ENCODE measurements around the gene COL26A1. TPM values are rescaled to one million over a fixed set of nuclear protein-coding genes. Genes with fewer than 3 reads are reported as not detected.

COL26A1 gene
- total RNA-seq, 4 donors from 2014 or later: 0.20 to 0.30 (median 0.21) TPM; not detected in 1

DNA sequence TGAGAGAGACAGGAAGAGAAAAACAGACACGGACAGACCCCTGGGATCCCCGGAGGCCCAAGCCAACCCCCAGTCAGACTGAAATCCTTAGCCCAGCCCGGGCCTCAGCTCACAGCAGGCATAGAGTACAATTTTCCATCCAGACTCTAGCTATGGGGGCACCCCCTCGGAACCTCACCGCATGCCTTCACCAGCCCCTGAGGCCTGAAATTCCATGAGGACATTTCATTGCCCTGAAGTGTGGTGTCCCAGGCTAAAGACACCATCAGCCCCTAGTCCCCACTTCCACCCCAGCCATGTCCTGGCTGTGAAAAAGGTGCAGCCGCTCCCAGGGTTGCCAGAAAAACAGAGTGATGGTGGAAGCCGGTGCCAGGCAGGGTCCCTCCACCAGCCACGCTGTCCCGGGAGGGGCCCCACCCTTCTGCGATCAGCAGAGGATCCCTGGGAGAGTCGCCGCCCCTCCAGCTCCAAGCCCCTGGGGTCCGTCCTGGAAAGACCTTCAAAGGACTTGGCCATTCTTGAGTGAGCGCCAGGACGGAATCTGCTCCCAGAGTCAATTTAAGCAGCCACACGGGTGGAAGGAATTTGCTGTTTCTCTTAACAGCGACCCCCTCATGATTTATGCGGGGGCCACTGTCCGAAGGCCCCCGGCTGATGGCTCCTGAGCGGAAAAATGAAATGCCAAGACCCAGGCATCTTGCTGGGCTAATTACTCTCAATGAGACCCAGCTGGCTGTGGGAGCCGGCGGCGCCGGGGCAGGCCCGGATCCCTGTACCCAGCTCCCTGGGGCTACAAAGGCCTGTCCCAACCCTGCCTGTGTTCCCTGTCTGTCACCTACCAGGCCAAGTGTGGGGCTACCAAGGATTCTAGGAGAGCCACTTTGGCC is 243.2 kb downstream of the COL26A1 start:
- H3K27ac ChIP-seq: no peak overlapping the region

DNA sequence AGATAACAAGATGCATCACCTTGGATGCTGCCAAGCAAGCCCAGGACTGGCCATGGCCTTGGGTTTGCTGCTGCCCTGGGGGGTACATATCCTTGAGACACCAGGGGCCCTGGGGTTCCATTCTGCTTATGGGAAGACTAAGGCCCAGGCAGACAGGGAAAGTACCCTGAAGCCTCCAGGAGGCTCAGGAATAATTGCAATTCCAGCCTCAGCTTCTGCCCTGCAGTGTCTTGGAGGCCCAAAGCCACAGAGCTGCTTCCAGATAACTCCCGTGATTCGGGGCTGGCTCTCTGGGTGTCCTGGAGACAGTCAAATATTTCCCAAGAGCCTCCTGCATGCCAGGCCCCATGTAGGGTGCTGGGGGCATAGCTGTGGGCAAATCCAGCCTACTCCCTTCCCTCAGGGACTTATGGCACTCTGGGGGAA is 243.8 kb downstream of the COL26A1 start:
- DNase-seq (ENCODE audit: low spot score in 2 of 2): no peak
- no peak overlapping the region for H3K27ac ChIP-seq
- TF ChIP-seq EP300 (IDR thresholded peaks at IDR 0.05) (no peak), POLR2A (IDR thresholded peaks at IDR 0.05) (no peak)
- H3K4me3 ChIP-seq: no peak overlapping the region
- H3K4me1 ChIP-seq: peaks cover 0 to 8% (median 0%) of the 10 kb centered on the region in 4 donors
- H3K36me3 ChIP-seq: no peaks in the 10 kb centered on the region
- WGBS, 2 donors: 90% methylated on average over 2 of the region's 2 CpGs; no CpG with 5 or more reads in 1 of the 2 donors
- no peaks in the 10 kb centered on the region for H3K9me3 ChIP-seq
- no peaks in the 10 kb centered on the region for H3K27me3 ChIP-seq

More for the DNA sequence above, 243.2 kb downstream of the COL26A1 start:
- 65 to 75% methylated on average over 25 to 26 of the region's 26 CpGs for WGBS, 2 donors
- Histone ChIP-seq H3K27me3 (no peaks in the 10 kb centered on the region), H3K9me3 (no peaks in the 10 kb centered on the region), H3K4me3 (no peak overlapping the region), H3K4me1 (peaks cover 0 to 8% (median 0%) of the 10 kb centered on the region in 4 donors), H3K36me3 (no peaks in the 10 kb centered on the region)
- TF ChIP-seq, protein P1, sequence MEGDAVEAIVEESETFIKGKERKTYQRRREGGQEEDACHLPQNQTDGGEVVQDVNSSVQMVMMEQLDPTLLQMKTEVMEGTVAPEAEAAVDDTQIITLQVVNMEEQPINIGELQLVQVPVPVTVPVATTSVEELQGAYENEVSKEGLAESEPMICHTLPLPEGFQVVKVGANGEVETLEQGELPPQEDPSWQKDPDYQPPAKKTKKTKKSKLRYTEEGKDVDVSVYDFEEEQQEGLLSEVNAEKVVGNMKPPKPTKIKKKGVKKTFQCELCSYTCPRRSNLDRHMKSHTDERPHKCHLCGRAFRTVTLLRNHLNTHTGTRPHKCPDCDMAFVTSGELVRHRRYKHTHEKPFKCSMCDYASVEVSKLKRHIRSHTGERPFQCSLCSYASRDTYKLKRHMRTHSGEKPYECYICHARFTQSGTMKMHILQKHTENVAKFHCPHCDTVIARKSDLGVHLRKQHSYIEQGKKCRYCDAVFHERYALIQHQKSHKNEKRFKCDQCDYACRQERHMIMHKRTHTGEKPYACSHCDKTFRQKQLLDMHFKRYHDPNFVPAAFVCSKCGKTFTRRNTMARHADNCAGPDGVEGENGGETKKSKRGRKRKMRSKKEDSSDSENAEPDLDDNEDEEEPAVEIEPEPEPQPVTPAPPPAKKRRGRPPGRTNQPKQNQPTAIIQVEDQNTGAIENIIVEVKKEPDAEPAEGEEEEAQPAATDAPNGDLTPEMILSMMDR (IDR thresholded peaks at IDR 0.05): no peak
- no peak for DNase-seq (ENCODE audit: low spot score in 2 of 2)

Small RNA genes within 50 kb of the gene (small RNA-seq; reads per million reads assigned to genes)
- gene AC004965.1: not detected

Other genes with a start within 250 kb of the COL26A1 start
- gene SERPINE1, start 235.8 kb upstream of the COL26A1 start, total RNA-seq: 10 to 100 TPM in 2 of 4 donors, 1 to 10 TPM in 2; 3.3 to 13.9 (median 8.1) TPM
- 10 to 100 TPM; 14.5 to 35.4 (median 22.7) TPM for gene AP1S1, start 208.4 kb upstream of the COL26A1 start, total RNA-seq
- gene VGF, start 197.3 kb upstream of the COL26A1 start, total RNA-seq: 1 to 10 TPM in 1 of 4 donors, not detected in 3; 1.0 TPM
- not detected for gene NAT16, start 182.6 kb upstream of the COL26A1 start, total RNA-seq
- gene MOGAT3, start 161.8 kb upstream of the COL26A1 start, total RNA-seq: not detected
- 10 to 100 TPM; 42.8 to 82.2 (median 57.8) TPM for gene PLOD3, start 145.3 kb upstream of the COL26A1 start, total RNA-seq
- gene ZNHIT1, start 144.7 kb upstream of the COL26A1 start, total RNA-seq: 100 to 1,000 TPM in 2 of 4 donors, 10 to 100 TPM in 2; 90.5 to 113 (median 99.3) TPM
- 10 to 100 TPM; 12.0 to 34.8 (median 25.6) TPM for gene CLDN15, start 125.1 kb upstream of the COL26A1 start, total RNA-seq
- gene FIS1, start 117.8 kb upstream of the COL26A1 start, total RNA-seq: 100 to 1,000 TPM; 235 to 371 (median 348) TPM
- gene IFT22, start 41.1 kb upstream of the COL26A1 start, total RNA-seq: 10 to 100 TPM; 18.0 to 25.9 (median 20.6) TPM